GM19467 (cell line): ENCODE results near the gene NAA25.

Experiments
- ATAC-seq: cut with Tn5 transposase; IDR thresholded peaks from one replicate; pipeline ENCODE4 v1.9.1; 2021; ENCODE audit warnings: mild to moderate bottlenecking, moderate library complexity; ENCODE audit not compliant: unreplicated experiment

NAA25 gene

DNA sequence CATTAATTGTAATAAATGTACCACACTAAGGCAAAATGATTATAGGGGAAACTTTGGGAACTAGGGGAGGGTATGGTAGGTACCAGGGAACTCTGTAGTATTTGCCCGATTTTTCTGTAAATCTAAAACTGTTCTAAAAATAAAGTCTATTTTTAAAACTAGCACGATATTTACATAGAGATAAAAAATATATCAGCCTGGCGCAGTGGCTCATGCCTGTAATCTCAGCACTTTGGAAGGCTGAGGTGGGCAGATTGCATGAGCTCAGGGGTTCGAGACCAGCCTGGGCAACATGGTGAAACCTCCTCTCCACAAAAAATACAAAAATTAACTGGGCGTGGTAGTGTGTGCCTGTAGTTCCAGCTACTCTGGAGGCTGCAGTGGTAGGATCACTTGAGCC lies 128.0 kb downstream of the NAA25 start:
- no peak for ATAC-seq

DNA sequence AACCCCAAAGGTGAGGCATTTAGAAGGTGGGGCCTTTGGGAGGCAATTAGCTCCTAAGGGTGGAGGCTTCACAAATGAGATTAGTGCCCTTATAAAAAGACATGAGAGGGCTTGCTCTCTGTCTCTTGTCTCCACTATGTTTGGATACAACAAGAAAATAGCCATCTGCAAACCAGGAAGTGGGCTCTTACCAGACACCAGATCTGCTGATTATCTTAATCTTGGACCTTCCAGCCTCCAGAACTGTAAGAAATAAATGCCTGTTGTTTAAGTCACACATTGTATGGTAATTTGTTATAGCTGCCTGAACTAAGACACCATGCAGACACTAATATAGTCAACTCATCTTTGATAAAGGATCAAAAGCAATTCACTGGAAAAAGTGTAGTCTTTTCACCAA lies 130.0 kb downstream of the NAA25 start:
- ATAC-seq, result no peak

DNA sequence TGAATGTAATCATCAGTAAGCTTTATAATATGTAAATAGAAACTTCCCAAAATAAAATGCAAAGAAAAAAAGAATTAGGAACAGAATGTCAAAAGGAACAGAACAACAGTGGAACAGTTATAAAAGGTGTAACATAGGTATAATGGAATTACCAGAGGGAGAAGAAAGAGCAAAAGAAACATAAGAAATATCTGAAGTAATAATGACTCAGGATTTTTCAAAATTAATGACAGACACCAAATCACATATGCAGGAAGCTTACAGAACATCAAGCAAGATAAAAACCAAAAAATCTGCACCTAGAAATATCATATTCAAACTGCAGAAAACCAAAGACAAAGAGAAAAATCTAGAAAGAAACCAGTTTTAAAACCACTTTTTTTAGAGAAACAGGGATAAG lies 131.7 kb downstream of the NAA25 start:
- no peak for ATAC-seq
